ENCODE results near the gene ZNF555. TPM values are rescaled to one million over a fixed set of nuclear protein-coding genes. Genes with fewer than 3 reads are reported as not detected.

Gene ZNF555
- total and polyA plus RNA-seq, 10 of the 15 experiments (the other 5 are each of a cell fraction or from before 2014, with no cell fraction given) = 0.58 to 1.9 (median 1.2) TPM

DNA sequence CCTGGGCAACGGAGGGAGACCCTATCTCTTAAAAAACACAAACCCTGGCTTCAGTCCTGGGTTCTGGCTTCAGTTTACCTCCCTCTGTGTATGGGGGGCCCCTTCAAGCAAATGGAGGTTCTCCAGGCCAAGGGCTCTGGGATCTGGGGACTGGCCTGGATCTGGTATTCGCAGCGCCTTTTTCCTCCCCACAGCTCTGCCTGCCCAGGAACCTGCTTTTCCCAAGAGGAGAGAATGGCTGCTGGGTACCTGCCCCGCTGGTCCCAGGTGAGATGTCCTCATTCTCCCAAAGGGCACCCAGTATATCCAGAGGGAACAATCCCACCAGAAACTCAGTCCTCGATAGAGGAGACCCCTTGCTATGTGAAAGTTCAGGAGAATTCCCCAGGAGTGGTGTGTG is 18.4 kb upstream of the ZNF555 start:
- no peaks in the 10 kb centered on the region for H3K27me3 ChIP-seq (replicated peaks in 1 of 2; ENCODE audit: control insufficient read depth in 2 of 2, insufficient read depth in 2 of 2, low read length in 1 of 2)
- CTCF ChIA-PET = interaction anchor here (1.5 kb wide), 1 partner anchor 65 kb away, joined by 4 read pairs; no protein-coding TSS in a partner anchor
- POLR2A ChIA-PET = no interaction called here
- H3K4me2 ChIP-seq (ENCODE audit: control insufficient read depth, insufficient read depth) = no peak overlapping the region
- no peak for ATAC-seq
- no peak overlapping the region for H3K27ac ChIP-seq (ENCODE audit: control insufficient read depth, insufficient read depth)
- peaks cover 2% of the 10 kb centered on the region; the same call in 1 of the 3 replicates for H3K9me3 ChIP-seq (replicated peaks; ENCODE audit: control insufficient read depth, insufficient read depth, low read length)
- no peaks in the 10 kb centered on the region; the same call in 1 of the 2 replicates for H3K79me2 ChIP-seq (ENCODE audit: control insufficient read depth, insufficient read depth, low read length)
- no peak overlapping the region for H2AFZ ChIP-seq (ENCODE audit: control insufficient read depth, low read depth, low read length)
- in situ Hi-C loops (cut with MboI) = no loop called here
- 70% methylated on average over 5 of the region's 5 CpGs for WGBS (ENCODE audit: insufficient coverage, insufficient replicate concordance, low lambda C conversion rate, missing lambda C conversion rate)
- no TSS peak for BruUV-seq (replicated peaks)
- no peak overlapping the region for H3K9ac ChIP-seq (ENCODE audit: control insufficient read depth, insufficient read depth, low read length)
- H3K4me1 ChIP-seq (ENCODE audit: control insufficient read depth, insufficient read depth, low read length) = no peaks in the 10 kb centered on the region
- RAD21 ChIA-PET (ENCODE audit: unreplicated experiment) = no interaction called here
- no peak for FAIRE-seq
- SMC1A ChIA-PET (ENCODE audit: uncharacterized antibody, unreplicated experiment) = interaction anchor here (1.8 kb wide), 1 partner anchor 35 kb away, joined by 4 read pairs; no protein-coding TSS in a partner anchor
- intact Hi-C loops (cut with micrococcal nuclease; ENCODE audit: unreplicated experiment) = no loop called here
- H4K20me1 ChIP-seq (ENCODE audit: control insufficient read depth, insufficient read depth) = no peaks in the 10 kb centered on the region
- no peak overlapping the region for H3K4me3 ChIP-seq
- TF ChIP-seq PAX5 (IDR thresholded peaks at IDR 0.05; ENCODE audit: borderline replicate concordance, low read depth, low read length) (no peak), CHD2 (IDR thresholded peaks at IDR 0.05; ENCODE audit: borderline replicate concordance, low read depth, low read length) (no peak), RFX5 (IDR thresholded peaks at IDR 0.05; ENCODE audit: low read depth, low read length) (no peak), MEF2B (IDR thresholded peaks at IDR 0.05; ENCODE audit: partially characterized antibody, poor library complexity, severe bottlenecking) (no peak), EGR1 (IDR thresholded peaks at IDR 0.05; ENCODE audit: borderline replicate concordance in 1 of 2, low read depth in 2 of 2, low read length in 2 of 2) (no peak), SRF (IDR thresholded peaks at IDR 0.05; ENCODE audit: low read depth in 2 of 2, low read length in 2 of 2) (no peak), HDAC6 (IDR thresholded peaks at IDR 0.05; ENCODE audit: unreplicated experiment) (no peak), NFYB (IDR thresholded peaks at IDR 0.05; ENCODE audit: insufficient read depth, low read depth, low read length) (no peak)
- TF ChIP-seq, protein P1, sequence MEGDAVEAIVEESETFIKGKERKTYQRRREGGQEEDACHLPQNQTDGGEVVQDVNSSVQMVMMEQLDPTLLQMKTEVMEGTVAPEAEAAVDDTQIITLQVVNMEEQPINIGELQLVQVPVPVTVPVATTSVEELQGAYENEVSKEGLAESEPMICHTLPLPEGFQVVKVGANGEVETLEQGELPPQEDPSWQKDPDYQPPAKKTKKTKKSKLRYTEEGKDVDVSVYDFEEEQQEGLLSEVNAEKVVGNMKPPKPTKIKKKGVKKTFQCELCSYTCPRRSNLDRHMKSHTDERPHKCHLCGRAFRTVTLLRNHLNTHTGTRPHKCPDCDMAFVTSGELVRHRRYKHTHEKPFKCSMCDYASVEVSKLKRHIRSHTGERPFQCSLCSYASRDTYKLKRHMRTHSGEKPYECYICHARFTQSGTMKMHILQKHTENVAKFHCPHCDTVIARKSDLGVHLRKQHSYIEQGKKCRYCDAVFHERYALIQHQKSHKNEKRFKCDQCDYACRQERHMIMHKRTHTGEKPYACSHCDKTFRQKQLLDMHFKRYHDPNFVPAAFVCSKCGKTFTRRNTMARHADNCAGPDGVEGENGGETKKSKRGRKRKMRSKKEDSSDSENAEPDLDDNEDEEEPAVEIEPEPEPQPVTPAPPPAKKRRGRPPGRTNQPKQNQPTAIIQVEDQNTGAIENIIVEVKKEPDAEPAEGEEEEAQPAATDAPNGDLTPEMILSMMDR (IDR thresholded peaks at IDR 0.05 in 2 of 3, conservative IDR thresholded peaks at IDR 0.05 in 1 of 3; ENCODE audit: control insufficient read depth in 2 of 3, extremely low read depth in 1 of 3, insufficient read depth in 1 of 3, low read depth in 3 of 3, low read length in 3 of 3) = no peak
- H3K36me3 ChIP-seq (ENCODE audit: control insufficient read depth in 2 of 2, insufficient read depth in 2 of 2, low read length in 1 of 2) = no peaks in the 10 kb centered on the region
- no peak for DNase-seq (ENCODE audit: low read depth, low spot score)
